HL-60 (cell line): Measurements from ENCODE around the gene NKX2-1.

Source experiments
- DNase-seq, 2 experiments: peaks; one replicate each; pipeline ENCODE4 v3.0.0-alpha.2; 2010 to 2020; ENCODE audit warnings: low read depth in 1 of 2, low spot score in 1 of 2
- H3K27ac ChIP-seq: fragments of 250-450 bp; sonication (Bioruptor Pico); replicated peaks from 2 replicates; pipeline ENCODE4 v1.5.1; 2020; ENCODE audit warnings: mild to moderate bottlenecking, moderate library complexity
- H3K27me3 ChIP-seq: fragments of 250-450 bp; sonication (Bioruptor Pico); 2 replicates; pipeline ENCODE4 v1.5.1; 2021; ENCODE audit warnings: mild to moderate bottlenecking, moderate library complexity; ENCODE audit not compliant: insufficient read depth, poor library complexity, severe bottlenecking
- H3K4me3 ChIP-seq: replicated peaks from 2 replicates; pipeline ENCODE4 v1.5.1; 2011; ENCODE audit warnings: mild to moderate bottlenecking, control low read depth, low read length; ENCODE audit not compliant: insufficient read depth
- GABPA ChIP-seq: IDR thresholded peaks from 2 replicates; pipeline ENCODE4 v1.6.1; 2012; ENCODE audit warnings: low read depth
- POLR2AphosphoS5 ChIP-seq: IDR thresholded peaks from 2 replicates; pipeline ENCODE4 v1.6.1; 2012; ENCODE audit warnings: low read depth
- SPI1 ChIP-seq: IDR thresholded peaks from 2 replicates; pipeline ENCODE4 v1.6.1; 2012; ENCODE audit warnings: low read depth, mild to moderate bottlenecking, borderline replicate concordance
- TF ChIP-seq, protein P1 (sequence below): IDR thresholded peaks from one replicate; pipeline ENCODE4 v1.5.1; 2011; ENCODE audit warnings: low read length, control low read depth, inconsistent platforms; ENCODE audit not compliant: insufficient read depth
- TF ChIP-seq, protein P2 (sequence below): IDR thresholded peaks from 2 replicates; pipeline ENCODE4 v1.6.1; 2012; ENCODE audit warnings: low read depth; ENCODE audit not compliant: insufficient replicate concordance

The NKX2-1 gene

DNA sequence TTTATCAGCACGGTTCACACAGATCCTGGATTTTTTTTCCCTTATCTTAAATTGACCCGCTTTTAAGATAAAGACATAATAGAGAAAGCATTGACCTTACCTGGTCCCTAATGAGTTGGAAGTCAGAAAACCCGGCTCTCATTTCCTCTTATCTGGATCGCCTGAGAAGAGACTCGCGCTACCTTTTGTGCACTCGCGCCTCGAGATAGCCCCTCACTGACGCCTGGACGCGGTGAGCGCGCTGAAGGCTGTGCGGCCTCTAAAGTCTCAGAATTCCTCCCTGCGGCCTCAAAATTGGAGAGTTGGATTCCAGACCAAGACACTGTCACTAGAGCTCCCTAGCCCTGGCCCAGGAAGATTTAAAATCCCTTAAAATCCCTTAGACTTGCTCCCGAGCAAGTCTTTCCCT, 7.0 kb downstream of the NKX2-1 start:
- H3K27me3 ChIP-seq, result peaks cover 82% of the 10 kb centered on the region
- no peak for DNase-seq

DNA sequence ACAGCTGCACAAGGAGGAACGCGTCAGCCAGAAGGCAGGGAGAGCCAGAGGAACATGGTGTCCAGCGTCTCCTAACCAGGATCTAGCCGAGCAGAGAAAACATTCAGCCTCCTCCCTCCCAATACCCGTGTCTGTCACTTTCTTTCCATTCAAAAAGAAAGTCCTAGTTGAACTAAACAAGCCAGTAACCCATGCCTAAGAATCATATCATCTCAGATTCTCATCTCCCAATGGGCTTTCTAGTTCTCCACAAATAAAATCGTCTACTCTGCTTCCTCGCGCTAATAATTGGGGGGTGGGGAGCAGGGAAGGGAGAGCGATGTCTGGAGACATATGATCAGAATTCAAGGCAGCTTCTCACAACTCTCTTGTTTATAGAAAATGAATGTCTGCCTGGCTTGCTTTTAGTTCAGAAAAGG, 7.4 kb downstream of the NKX2-1 start:
- TF ChIP-seq, protein P1, sequence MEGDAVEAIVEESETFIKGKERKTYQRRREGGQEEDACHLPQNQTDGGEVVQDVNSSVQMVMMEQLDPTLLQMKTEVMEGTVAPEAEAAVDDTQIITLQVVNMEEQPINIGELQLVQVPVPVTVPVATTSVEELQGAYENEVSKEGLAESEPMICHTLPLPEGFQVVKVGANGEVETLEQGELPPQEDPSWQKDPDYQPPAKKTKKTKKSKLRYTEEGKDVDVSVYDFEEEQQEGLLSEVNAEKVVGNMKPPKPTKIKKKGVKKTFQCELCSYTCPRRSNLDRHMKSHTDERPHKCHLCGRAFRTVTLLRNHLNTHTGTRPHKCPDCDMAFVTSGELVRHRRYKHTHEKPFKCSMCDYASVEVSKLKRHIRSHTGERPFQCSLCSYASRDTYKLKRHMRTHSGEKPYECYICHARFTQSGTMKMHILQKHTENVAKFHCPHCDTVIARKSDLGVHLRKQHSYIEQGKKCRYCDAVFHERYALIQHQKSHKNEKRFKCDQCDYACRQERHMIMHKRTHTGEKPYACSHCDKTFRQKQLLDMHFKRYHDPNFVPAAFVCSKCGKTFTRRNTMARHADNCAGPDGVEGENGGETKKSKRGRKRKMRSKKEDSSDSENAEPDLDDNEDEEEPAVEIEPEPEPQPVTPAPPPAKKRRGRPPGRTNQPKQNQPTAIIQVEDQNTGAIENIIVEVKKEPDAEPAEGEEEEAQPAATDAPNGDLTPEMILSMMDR, result no peak
- no peak for TF ChIP-seq POLR2AphosphoS5
- TF ChIP-seq GABPA, result no peak
- no peak for TF ChIP-seq SPI1
- TF ChIP-seq, protein P2, sequence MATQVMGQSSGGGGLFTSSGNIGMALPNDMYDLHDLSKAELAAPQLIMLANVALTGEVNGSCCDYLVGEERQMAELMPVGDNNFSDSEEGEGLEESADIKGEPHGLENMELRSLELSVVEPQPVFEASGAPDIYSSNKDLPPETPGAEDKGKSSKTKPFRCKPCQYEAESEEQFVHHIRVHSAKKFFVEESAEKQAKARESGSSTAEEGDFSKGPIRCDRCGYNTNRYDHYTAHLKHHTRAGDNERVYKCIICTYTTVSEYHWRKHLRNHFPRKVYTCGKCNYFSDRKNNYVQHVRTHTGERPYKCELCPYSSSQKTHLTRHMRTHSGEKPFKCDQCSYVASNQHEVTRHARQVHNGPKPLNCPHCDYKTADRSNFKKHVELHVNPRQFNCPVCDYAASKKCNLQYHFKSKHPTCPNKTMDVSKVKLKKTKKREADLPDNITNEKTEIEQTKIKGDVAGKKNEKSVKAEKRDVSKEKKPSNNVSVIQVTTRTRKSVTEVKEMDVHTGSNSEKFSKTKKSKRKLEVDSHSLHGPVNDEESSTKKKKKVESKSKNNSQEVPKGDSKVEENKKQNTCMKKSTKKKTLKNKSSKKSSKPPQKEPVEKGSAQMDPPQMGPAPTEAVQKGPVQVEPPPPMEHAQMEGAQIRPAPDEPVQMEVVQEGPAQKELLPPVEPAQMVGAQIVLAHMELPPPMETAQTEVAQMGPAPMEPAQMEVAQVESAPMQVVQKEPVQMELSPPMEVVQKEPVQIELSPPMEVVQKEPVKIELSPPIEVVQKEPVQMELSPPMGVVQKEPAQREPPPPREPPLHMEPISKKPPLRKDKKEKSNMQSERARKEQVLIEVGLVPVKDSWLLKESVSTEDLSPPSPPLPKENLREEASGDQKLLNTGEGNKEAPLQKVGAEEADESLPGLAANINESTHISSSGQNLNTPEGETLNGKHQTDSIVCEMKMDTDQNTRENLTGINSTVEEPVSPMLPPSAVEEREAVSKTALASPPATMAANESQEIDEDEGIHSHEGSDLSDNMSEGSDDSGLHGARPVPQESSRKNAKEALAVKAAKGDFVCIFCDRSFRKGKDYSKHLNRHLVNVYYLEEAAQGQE, result no peak
- no peak for DNase-seq
- H3K27me3 ChIP-seq, result peaks cover 79% of the 10 kb centered on the region
- H3K4me3 ChIP-seq, result no peak overlapping the region
- no peak overlapping the region for H3K27ac ChIP-seq

More for the DNA sequence above, 7.0 kb downstream of the NKX2-1 start:
- no peak for TF ChIP-seq GABPA
- TF ChIP-seq, protein P1, result no peak
- no peak overlapping the region for H3K4me3 ChIP-seq
- no peak overlapping the region for H3K27ac ChIP-seq

DNA sequence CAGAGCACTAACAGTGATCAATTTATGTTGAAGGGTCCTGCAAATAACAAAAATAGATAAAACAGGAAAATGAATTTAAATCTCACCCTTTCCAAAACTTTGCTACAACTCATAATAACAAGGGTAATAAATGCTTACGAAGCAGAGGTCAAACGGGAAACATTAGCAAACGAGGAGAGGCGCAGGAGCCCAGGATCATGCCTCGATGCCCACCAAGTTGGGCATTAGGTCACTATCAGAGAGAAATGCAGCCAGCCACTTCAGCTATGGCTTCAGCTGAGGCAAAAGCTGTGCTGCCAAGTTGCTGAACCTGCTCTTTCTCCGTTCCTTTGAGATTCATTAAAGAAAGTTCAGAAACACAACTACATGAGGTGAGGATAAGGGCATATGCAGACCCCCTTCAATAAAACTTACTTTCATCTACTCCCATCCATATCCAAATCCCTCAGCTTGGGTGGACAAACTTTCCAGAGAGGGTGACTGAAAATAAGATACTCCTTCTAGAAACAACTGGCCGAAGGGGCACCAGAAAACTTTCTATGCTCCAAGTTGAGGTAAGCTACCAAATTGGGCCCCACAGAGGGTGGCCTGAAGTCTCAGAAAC, 7.9 kb downstream of the NKX2-1 start:
- no peak for DNase-seq
- TF ChIP-seq POLR2AphosphoS5 (no peak), SPI1 (no peak), GABPA (no peak)
- TF ChIP-seq, protein P1, result no peak
- TF ChIP-seq, protein P2, result no peak
- Histone ChIP-seq H3K27ac (no peak overlapping the region), H3K4me3 (no peak overlapping the region), H3K27me3 (peaks cover 78% of the 10 kb centered on the region)

DNA sequence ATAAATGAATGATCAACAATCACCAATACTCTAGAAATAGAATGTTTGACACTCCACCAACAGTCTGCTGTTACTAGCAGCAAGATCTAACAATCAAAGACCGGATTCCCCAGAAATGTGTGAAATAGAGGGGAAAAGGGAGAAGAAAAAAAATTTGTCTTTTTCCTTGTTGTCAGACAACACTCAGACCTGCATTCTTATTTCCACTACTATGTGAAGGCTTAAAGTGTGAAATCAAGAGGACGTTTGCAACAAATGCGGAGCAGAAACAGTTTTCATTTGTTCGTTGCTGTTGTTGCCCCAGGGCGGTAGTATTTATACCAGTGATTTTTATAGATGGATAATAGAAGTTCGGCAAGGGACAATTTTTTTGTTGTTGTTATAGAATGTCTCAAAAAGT, 9.2 kb downstream of the NKX2-1 start:
- H3K27me3 ChIP-seq, result peaks cover 77% of the 10 kb centered on the region
- TF ChIP-seq SPI1 (no peak), GABPA (no peak)
- TF ChIP-seq, protein P2, result no peak
- TF ChIP-seq, protein P1, result no peak
- no peak for DNase-seq
- H3K27ac ChIP-seq, result no peak overlapping the region
- H3K4me3 ChIP-seq, result no peak overlapping the region
